8988T (cell line): ENCODE results near the gene UNK.
"Not testable (repeated sequence)": the region's sequence is repeated elsewhere in the genome, so short reads cannot be mapped to it uniquely, and the experiment has no call there.

Experiments used
- DNase-seq: peaks from one replicate; pipeline ENCODE4 v3.0.0; 2011

The UNK gene

DNA sequence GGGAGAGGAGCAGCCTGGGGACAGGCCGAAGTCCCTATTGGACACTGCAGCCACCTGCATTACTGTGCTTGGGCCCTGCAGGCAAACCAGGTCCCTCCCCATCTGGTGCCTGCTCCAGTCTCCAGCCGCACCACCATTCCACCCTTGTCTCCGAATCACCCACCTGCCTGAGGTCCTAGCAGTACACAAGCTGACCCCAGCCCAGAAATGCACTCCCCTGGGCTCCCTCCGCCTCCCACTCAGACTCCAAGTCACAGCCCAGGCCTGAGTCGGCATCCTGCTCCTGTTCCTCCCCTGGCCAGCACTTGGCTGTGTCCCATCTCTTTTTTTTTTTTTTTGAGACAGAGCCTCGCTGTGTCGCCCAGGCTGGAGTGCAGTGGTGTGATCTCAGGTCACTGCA is 53.3 kb downstream of the UNK start:
- no peak for DNase-seq

GRCh38 chr17:75838410-75838809 is 53.8 kb downstream of the UNK start:
- no peak for DNase-seq

GRCh38 chr17:75839942-75840798 is 55.6 kb downstream of the UNK start:
- no peak for DNase-seq

- DNase-seq = no peak
Measured at GRCh38 chr17:75840799-75841164, 56.2 kb downstream of the UNK start.

DNA sequence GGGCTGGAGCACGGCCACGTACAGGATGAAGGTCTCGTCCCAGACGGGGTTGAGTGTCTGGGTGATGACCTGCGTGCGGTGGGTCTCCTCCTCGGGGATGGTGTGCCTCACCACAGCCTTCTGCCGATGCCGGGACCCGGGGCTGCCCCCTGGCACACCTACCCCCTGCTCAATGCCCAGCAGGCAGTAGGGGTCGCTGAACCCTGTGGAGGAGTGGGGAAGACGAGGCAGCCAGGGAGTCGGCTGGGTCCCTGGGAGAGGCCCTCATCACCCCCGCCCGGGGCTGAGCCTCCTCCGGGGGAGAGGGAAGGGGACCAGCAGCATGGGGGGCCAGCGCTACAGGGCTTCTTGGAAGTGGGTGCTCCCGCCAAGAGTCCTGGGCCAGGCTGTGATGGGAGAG is 57.8 kb downstream of the UNK start:
- DNase-seq = no peak

GRCh38 chr17:75842963-75843576 is 58.5 kb downstream of the UNK start:
- no peak for DNase-seq

DNA sequence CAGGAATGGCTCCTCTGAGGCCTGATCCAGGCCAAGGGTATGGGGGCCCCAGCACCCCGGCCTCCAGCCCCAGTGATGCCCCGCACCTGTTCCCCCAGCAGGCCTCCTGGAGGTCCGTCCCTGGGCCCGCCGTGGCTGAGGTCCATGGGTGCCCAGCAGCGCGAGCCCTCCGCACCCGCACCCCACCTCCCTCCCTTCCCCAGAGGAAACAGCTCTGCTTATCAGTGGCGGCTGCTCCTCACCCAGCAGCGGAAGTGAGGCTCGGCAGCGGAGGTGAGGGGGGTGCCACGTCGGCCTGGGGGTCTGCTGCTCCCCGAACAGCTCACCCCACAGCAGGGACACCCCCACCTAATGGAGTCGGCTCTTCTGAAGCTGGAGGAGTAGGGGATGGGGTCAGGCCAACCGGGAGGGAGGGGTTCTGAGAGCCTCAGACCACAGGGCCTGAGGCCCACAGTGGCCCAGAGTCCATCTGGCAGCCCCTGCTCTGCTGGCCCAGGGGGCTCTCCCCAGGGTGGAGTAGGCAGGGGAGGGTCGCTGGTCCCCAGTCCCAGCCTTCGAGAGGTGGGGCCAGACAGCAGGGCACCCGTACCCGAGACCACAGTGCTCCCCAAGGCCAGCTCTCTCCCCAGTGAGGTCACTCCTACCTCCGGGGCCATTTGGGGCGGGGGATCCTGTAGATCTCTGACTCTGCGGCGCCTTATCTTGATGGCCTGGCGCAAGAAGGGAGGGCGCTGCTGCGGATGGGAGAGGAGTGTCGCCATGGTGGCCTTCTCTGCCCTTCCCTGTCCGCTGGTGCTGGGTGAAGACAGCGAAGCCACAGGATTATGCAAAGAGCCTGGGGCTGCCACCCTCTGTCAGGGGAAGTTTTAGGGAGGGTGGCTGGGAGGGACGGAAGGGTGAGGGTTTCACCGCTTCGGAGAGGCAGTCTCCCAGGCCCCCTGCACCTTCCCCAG is 59.2 kb downstream of the UNK start, which contains the start of gene UNC13D:
Gene UNC13D (minus strand): TSS at position 828 of the 953 bp plus-strand sequence. CDS start 67 bp downstream, at position 761.
- no peak for DNase-seq

DNA sequence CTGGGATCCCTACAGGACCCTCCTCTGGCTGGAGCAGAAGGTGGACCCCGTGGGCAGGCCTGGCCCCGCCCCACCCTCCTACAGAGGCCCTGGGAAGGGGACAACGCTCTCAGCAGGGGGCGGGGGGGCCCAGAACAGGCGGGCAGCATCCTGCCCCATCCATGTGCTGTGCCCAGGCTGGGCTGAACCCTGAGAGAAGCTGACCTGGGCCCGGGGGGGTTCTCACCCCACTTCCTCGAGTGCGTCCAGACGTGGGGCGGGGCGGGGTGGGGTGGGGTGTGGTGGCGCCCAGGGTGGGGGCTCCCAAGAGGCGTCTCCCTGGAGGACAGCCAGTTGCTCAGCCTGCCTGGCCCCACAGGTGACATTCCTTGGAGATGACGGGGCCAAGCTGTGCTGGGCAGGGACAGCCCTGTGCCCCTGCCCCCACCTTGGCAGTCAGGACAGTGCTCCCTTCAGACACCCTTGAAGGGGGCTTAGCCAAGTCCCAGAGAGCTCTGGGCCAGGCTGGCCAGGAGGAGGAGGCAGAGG is 60.0 kb downstream of the UNK start:
- DNase-seq = no peak

GRCh38 chr17:75845058-75845711 is 60.6 kb downstream of the UNK start:
- peak; percentile 49 for DNase-seq

DNA sequence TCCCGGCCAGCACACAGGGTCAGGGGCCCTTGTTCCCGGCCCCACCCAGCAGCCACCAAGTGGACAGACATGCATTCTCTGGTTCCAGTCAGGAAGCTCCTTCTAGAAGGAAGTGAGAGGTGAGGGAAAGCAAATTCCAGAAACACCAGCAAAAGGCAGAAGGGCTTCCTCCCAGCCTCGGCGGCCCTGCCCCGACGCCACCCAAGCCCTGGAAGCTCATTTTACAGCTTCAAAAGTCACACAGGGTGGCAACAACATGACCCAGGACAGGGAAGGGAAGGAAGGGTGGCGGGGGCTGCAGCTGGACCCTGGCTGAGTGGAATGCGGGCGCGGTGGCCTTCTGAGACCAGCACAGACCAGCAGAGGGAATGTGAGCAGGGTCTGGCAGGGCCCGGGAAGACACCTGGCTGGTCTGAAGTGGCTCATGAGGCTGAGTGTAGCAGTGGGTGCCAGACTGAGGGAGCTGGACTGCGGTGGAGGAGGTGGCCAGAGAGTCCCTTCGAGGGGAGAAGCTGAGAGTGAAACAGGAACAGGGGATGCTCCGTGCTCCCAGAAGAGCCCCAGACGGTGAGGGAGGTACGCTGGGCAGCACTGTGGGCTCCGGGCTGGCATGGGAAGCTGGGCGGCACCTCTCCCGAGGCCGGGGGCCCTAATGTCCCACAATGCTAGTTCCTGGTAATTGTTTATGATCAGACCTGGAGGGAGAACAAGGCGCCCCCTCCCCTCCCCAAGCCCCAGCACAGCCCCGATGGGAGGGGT is 61.5 kb downstream of the UNK start:
- DNase-seq = no peak

- DNase-seq = no peak
Measured at GRCh38 chr17:75846692-75847613, 62.3 kb downstream of the UNK start.

GRCh38 chr17:75847614-75848522 is 63.3 kb downstream of the UNK start:
- DNase-seq = no peak

DNA sequence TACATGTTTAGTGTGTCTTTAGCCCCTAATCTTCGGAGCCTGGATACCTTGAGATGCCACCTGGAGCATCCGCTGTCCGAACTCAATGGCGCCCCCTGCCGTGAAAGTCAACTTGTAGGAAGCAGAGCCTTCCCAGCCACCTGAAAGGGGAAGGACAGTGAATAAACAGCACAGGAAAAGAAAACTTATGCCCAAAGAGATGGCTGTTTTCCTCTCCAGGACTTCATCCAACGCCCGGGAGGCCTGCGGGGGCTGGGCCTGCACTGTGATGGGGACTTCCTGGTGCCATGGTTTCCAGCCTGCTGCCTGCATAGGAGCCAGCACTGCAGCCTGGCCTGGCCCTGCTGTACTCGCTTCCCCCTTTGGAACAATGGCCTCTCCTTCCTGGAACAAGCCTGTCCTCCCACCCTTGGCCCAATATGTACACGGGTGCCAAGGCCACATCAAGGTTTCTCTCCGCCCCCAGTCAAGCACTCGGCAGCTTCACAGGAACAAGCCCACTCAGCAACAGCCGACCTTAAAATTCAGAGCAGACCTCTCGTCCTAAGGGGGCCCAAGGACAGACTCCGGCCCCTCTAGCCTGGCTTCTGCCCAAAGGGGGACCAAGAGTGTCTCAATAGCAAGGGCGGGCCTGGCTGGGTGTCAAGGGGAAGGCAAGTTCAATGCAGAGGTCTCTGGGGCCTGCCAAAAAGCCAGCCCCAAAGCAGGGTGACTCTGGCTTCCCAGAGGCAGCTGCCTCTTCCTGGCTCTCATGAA is 64.1 kb downstream of the UNK start:
- DNase-seq = peak; percentile 25

DNA sequence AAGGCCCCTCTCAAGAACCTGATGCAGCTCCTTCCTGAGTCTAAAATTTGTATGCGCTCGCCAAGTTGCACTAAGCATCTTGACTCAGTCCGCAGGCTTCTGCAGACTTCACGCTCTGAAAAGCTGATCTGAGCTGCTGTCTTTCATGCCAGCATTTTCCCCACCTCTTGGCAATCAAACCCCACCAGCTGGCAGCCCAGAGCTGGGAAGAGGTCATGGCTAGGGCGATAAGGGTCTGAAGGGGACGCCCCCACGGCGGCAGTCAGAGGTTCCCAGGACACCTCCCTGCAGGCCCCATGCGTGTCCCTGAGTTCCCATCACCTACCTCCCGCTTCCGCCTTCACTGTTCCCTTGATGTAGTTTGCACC is 64.7 kb downstream of the UNK start:
- no peak for DNase-seq

DNA sequence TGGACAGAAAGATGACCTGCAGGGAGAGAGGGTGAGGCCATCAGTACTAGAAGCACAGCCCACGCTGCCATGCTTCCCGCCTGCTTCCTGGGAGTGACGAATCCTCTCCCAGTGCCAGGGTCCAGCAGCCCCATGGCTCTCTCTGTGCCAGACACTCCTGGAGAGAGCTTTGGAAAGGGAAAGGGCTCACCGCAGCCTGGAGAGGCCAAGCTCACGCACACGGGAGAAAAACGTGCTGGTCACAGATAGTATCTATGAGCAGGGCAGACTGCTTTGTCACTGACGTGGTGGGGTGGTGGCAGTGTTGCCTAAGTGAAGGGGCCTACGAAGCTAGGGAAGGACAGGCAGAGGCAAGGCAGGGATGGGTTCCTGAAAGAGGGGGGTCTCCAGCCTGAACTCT is 65.1 kb downstream of the UNK start:
- DNase-seq = no peak

GRCh38 chr17:75850928-75851692 is 66.5 kb downstream of the UNK start:
- DNase-seq = no peak

- DNase-seq = not testable (repeated sequence)
Measured at GRCh38 chr17:75851693-75851991, 67.0 kb downstream of the UNK start.

GRCh38 chr17:75853433-75853832 is 68.8 kb downstream of the UNK start:
- no peak for DNase-seq
